Stimulated activated CD4-positive, alpha-beta T cell treated with anti-CD3 and anti-CD28 coated beads, Interleukin-4, amount 100 ng/mL, for 48 hours (primary cell): Measurements from ENCODE around the gene MON1A.
A peak's percentile ranks its signal among the peaks of the same experiment; 100 is the strongest.
"Not testable (repeated sequence)": the region's sequence is repeated elsewhere in the genome, so short reads cannot be mapped to it uniquely, and the experiment has no call there.

Experiments
- DNase-seq, 2 donors: peaks; one replicate each; pipeline ENCODE4 v3.0.0-alpha.2; 2020; ENCODE audit warnings: low read depth in 2 of 2

Gene MON1A, protein sequence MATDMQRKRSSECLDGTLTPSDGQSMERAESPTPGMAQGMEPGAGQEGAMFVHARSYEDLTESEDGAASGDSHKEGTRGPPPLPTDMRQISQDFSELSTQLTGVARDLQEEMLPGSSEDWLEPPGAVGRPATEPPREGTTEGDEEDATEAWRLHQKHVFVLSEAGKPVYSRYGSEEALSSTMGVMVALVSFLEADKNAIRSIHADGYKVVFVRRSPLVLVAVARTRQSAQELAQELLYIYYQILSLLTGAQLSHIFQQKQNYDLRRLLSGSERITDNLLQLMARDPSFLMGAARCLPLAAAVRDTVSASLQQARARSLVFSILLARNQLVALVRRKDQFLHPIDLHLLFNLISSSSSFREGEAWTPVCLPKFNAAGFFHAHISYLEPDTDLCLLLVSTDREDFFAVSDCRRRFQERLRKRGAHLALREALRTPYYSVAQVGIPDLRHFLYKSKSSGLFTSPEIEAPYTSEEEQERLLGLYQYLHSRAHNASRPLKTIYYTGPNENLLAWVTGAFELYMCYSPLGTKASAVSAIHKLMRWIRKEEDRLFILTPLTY

DNA sequence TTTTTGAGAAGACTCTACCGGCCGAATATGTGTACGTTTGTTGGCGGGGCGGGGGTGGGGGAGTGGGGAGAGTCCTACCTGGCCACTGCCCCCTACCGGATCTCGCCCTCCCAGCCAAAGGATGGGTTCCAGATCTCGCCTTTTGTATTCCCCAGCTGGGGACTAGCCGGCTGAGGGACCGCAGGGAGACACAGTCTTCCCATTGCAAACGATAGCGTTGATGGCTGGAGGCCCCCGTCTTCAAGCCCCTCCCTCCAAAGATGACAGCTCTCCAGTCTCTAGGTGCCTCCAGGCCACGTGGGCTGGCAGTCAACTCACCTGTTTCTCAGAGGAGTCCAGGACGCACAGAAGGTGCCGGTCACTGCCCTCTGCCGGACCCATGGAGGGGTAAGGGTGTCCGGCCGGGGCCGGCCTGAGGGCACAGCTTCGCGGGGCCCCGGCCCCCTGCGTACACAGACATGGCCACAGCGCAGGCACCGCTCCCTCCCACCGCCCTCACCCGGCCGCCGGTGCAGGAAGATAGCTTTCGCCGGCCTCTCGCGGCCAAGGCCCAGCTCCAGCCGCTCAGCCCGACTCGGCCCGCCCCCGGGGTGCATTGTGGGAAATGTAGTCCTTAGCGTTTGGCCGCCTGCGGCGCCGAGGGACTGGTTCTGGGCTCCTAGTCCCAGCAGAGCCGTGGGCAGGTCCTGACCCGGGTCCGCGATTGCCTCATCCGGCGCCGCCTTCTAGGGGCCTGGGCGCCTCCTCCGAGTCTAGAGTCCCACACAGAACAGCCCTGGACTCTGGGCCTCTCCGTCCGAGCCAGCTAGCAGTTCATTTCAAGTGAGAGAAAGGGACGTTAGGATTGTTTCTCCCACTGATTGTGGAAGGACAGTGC lies at the start of gene MON1A:
TSS of gene MON1A (minus strand) at position 521 of the 877 bp plus-strand sequence. CDS start 16,465 bp downstream, outside the sequence.
- peak; percentile 89 to 90 for DNase-seq

DNA sequence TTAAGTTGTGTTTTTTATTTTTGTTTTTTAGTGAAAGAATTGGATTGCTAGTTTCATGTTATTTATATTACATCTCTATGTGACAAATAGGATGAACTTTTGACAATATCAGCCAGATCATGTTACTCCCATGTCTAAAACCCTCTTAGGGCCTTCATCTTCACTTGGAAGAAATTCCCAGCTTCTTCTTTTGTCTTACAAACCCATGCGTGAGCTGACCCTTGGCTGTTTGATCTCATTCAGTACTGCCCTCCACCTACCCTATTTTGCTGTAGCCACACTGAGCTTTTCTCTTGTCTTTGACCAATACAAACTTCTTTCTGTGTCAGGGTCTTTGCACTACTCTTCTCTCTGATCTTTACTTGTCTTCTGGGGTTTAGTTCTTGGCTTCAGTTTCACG lies 47.3 kb upstream of the MON1A start:
- no peak for DNase-seq

DNA sequence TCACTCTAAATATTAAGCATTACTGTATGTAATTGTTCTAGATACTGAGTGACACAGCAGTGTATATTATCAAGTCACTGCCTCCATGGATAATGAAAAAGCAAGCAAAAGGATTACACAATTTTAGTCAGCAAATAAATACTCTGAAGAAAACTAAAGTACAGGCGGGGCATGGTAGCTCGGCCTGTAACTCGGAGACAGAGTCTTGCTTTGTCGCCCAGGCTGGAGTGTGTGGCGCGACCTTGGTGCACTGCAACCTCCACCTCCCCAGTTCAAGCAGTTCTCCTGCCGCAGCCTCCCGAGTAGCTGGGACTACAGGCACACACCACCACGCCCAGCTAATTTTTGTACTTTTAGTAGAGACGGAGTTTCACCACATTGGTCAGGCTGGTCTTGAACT lies 43.0 kb upstream of the MON1A start:
- DNase-seq = no peak

DNA sequence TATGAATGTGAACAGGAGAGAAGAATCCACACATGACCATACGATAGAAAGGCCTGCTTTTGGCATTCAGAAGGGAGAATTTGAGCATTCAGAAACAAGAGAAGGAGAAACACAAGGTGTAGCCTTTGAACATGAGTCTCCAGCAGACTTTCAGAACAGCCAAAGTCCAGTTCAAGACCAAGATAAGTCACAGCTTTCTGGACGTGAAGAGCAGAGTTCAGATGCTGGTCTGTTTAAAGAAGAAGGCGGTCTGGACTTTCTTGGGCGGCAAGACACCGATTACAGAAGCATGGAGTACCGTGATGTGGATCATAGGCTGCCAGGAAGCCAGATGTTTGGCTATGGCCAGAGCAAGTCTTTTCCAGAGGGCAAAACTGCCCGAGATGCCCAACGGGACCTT lies 38.7 kb upstream of the MON1A start:
- no peak for DNase-seq

DNA sequence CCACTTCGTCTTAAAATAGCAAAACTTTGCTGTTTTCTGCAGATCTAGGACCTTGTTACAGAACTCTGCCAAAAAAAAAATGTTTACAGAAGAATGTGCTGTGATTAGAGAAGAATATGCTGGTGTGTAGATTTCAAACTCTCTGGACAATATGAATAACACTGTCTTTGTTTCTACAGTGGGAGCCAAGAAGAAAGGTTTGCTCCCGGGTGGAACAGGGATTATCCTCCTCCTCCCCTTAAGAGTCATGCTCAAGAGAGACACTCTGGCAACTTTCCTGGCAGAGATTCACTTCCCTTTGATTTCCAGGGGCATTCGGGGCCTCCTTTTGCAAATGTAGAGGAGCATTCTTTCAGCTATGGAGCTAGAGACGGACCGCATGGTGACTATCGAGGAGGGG lies 37.7 kb upstream of the MON1A start:
- no peak for DNase-seq

DNA sequence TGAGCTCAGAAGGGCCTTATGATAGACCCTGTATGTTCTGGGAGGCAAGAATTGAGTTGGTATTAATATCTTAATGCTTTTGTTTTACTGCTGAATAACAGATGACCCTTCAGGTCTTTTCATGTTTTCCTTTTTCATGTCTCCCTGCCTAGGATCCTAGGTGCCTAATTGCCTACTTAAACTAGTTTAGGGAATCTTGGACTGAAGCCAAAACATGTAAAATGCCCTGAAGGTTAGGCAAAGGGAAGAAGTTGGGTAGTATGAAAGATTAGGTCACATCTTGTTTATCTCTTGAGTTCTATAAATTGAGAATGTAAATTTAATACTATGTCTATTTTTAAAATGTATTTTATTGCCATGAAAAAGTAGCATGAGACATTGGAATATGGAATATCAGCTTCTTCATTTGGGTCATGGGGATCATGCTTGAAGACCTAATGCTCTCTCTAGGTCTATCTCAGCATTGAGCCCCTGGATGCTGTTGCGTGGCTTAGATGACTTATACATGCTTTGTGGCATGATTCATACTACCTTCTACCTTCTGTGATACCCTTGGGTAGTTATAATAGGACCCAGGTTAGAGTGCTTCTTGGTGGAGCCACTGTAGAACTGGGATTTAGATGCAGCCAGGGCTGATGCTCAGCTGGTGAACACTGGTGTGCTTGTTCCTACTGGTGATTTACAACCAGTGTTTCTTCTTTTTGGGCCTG lies 36.8 kb upstream of the MON1A start:
- no peak for DNase-seq

DNA sequence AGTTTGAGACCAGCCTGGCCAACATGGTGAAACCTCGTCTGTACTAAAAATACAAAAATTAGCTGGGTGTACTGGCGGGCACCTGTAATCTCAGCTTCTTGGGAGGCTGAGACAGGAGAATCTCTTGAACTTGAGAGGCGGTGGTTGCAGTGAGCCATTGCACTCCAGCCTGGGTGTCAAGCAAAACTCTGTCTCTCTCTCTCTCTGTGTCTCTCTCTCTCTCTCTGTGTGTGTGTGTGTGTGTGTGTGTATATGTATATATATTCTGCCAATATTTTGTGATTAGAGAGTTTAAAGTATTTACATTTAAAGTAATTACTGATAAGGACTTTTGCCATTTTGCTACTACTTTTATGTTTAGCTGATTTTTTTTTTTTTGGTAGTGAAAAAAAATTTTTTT lies 26.0 kb upstream of the MON1A start:
- no peak for DNase-seq

DNA sequence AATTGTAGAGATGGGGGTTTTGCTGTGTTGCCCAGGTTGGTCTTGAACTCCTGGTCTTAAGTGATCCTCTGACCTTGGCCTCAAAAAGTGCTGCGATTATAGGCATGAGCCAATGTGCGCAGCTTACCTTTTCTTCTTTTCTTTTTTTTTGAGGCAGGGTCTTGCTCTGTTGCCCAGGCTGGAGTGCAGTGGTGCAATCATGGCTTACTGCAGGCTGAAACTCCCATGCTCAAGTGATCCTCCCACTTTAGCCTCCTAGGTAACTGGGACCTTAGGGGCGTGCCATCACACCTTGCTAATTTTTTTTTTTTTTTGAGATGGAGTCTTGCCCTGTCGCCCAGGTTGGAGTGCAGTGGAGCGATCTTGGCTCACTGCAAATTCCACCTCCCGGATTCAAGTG lies 23.3 kb upstream of the MON1A start:
- no peak for DNase-seq

DNA sequence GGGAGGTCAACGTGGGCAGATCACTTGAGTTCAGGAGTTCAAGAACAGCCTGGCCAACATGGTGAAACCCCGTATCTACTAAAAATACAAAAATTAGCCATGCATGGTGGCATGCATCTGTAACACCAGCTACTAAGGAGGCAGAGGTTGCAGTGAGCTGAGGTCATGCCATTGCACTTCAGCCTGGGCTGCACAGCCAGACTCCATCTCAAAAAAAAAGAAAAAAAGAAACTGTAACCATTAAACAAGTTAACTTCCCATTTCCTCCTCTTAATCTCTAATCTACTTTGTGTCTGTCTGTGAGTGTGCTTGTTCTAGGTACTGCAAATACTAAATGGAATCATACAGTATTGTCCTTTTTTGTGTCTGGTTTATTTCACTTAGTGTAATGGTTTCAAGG lies 13.0 kb upstream of the MON1A start:
- DNase-seq = no peak

DNA sequence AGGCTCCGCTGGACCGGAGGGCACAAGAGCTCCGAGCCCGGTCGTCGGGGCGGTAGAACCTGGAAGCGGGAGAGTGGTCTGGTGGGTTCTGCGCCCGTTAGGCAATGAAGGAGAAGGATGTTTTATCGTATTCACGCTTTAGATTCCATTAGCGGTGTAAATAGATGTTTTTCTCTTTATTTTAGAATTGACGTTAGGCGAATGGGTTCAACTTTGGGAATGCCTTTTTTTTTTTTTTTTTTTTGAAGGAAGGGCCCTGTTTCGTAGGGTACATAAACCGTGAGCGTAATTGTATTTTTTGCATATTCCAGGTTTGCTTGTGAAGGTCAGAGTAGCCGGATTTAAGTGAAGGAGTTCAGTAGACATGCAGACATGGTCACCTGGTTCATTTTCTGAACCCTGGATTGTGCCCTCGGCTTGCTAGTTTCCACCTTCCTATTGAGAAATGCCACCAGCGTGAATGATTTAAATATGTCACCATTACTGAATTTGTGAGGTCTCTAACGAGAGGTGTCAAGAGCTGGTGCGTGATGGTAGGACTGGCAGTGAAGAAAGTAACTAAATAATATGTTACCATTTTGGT lies 11.1 kb upstream of the MON1A start:
- DNase-seq = no peak

DNA sequence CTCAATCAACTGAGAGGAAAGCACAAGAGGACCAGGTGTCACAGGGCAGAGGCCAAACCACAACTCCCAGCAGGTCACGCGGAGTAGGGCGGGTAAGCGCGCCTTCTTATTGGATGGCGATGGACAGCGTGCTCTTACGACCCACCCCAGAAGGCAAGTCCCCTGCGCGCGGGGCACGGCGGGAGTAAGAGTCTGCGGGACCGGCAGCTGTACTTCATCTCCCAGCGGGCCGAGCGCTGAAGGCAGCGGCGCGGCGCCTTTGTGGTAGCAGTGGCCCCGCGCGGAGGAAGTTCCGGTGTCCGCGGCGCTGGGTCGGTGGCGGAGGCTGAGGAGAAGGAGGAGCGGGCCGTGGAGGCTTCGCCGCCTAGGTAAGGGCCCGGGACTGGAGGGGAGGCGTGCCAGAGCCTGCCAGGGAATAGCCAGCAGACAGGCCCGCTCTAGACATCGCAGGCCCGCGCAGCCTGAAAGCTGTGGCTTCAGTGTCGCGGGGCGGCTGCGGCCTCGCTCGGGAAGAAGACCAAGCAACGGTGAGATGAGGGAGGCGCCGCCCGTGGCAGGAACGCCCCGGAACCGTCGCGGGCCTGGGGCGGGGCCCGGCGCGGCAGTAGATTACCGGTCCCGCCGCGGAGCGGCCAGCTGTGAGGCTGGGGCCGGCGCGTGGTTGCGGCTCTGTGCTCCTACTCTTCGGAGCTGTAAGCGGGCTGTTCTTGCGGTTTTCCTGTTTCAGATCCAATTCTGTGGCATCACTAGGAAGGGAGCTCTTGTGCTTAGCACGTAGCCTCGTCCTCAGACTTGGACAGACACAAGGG lies 10.5 kb upstream of the MON1A start, which contains the start of gene RBM6:
TSS of gene RBM6 (plus strand) at position 293 of the 809 bp plus-strand sequence. CDS start 22,492 bp downstream, outside the sequence.
- peak; percentile 89 to 94 for DNase-seq

DNA sequence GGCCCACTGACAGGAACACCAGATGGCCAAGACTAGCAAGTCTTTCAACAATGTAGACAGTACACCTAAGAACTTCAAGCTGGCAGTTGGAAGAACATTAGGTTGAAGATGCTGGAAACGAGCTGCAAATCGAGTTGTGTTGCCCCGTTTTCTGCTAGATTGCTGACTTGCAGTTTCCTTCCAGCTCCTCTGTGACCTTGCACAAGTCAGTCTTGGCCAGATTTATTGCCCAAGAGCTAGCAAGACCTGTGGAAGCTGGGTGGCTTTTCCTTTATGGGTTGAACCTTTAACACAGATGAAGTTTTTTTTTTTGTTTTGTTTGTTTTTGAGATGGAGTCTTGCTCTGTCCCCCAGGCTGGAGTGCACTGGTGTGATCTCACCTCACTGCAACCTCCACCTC lies 7.5 kb upstream of the MON1A start:
- no peak for DNase-seq

DNA sequence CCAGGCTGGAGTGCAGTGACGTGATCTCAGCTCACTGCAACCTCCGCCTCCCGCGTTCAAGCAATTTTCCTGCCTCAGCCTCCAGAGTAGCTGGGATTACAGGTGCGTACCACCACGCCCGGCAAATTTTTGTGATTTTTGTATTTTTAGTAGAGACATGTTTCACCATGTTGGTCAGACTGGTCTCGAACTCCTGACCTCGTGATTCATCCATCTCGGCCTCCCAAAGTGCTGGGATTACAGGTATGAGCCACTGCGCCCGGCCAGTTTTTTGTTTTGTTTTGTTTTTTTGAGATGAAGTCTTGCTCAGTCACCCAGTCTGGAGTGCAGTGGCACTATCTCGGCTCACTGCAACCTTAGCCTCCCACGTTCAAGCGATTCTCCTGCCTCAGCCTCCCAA lies 2.7 kb upstream of the MON1A start:
- DNase-seq = not testable (repeated sequence)

DNA sequence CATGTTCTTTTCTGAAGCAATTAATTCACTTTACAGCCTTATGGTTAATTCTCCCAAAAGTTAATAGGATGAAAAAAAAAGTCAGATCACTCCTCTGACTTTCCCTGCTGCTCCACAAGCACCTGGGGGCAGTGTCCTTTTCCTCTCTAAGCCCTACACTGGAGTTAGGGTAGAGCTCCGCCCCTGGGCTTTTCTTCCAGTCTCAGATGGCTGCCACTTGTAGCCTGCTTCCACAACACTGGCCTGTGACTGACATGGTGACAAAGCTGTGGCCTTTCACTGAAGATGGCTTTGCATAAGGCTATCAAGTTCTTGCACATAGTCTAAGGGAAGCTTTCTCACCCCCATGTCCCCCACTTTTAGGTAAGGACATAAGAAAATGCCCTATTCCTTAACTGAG lies 1.3 kb upstream of the MON1A start:
- no peak for DNase-seq

DNA sequence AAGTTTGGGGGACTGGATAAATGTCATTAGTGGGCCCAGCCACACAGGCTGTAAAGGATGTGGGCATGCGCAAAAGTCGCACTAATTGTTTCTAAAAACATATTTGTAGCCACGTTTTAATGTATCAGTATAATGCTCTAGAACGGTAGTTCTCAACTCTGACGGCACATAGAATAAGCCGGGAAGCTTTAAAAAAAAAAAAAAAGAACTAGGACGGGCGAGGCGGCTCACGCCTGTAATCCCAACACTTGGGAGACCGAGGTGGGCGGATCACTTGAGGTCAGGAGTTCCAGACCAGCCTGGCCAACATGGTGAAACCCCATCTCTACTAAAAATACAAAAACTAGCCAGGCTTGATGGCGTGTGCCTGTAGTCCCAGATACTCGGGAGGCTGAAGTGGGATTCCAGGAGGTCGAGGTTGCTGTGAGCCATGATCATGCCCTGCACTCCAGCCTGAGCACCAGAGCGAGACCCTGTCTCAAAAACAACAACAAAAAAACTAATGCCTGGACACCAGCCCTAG lies 618 bp upstream of the MON1A start:
- DNase-seq = no peak

DNA sequence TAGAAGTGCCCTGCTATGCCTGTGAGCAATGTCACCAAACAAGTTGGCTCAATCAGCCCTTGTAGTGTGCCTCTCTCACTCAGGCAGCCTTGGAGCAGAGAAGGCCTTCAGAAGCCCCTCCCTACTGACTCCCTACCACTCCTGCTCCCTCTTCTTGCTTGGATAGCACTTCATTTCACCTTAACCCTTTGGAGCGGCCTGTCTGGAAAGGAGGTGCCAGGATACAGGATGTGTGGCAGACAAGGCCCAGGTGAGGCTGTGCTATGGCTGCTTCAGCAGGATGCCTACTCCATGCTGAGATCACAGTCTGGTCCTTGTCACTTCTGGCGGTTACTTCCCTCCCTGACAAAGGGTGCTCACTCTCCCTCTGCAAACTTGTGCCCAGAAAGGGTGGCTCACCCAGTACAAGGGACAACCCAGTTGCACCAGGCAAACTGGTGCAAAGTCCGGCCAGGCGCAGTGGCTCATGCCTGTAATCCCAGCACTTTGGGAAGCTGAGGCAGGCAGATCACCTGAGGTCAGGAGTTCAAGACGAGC lies 1.1 kb downstream of the MON1A start:
- no peak for DNase-seq

DNA sequence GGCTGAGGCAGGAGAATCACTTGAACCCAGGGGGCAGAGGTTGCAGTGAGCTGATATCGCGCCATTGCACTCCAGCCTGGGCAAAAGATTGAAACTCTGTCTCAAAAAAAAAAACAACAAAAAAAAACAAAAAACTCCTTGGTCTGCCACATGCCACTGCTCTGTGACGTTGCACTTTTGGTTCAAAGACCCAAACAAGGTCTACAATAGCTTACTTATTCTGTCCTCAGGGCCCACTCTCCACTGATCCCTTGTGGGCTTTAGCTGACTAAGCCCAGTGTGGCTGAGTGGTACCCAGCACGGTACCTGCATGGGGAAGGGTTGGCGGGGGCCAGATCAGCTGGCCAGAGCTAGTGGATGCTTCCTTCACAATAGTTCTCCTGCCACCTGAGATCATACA lies 1.8 kb downstream of the MON1A start:
- no peak for DNase-seq

DNA sequence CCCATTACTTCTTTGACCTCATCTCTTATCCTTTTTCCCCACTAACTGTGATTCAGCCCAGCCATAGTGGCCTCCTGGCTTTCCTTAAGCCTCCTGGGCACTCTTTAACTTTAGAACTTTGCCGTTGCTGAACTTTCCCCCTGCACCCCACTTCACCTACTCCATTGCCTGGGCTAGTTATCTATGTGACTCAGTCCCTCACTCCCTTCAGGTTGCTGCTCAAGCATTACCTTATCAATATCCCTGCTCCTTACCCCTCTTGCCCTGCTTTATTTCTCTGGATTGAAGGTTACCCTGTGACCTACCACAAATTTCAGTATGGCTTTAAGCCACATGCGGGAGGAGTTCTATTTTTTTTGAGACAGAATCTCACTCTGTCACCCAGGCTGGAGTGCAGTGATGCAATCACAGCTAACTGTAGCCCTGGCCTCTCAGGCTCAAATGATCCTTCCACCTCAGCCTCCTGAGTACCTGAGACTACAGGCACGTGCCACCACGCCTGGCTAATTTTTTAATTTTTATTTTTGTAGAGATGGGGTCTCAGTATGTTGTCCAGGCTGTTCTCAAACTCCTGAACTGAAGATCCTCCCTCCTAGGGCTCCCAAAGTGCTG lies 3.4 kb downstream of the MON1A start:
- DNase-seq = no peak

DNA sequence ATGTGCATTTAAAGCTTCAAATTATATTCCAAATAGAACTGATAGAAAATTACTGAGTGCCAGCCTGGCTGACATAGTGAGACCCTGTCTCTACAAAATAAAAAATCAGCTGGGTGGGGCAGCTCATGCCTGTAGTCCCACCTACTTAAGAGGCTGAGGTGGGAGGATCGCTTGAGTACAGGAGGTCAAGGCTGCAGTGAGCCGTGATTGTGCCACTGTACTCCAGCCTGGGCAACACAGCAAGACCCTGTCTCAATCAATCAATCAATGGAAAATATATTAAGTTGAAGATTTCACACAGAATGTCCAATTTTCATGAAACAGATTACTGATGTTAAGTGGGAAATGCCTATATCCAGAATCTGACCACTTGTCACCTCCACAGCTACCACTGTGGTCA lies 4.1 kb downstream of the MON1A start:
- DNase-seq = no peak

DNA sequence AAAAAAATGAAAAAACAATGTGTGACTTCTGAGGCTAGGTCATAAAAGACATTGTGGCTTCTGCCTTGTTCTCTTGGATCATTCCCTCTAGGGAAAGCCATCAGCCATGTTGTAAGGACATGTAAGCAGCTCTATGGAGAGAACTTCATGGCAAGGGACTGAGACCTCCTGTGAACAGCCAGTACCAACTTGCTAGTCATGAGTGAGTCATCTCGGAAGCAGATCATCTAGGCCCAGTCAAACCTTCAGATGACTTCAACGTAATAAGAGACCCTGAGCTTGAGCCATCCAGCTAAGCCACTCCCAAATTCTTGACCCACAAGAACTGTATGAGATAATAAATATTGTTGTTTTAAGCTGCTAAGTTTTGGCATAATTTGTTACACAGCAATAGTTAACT lies 4.9 kb downstream of the MON1A start:
- DNase-seq = no peak
